Panc1 (cell line): Measurements from ENCODE around the gene SLC66A1. TPM values are rescaled to one million over a fixed set of nuclear protein-coding genes. Genes with fewer than 3 reads are reported as not detected.
"Not testable (repeated sequence)": the region's sequence is repeated elsewhere in the genome, so short reads cannot be mapped to it uniquely, and the experiment has no call there.

Experiments used
- ATAC-seq: fragments of 200-7000 bp; cut with Tn5 transposase; 2 replicates; pipeline ENCODE4 v1.9.1; 2020; ENCODE audit warnings: mild to moderate bottlenecking, moderate library complexity
- BruUV-seq: library from RNA; stranded (reverse); fragments of 400-500 nt; replicated peaks from 2 replicates; lab custom pipeline; 2021; lab: Mats Ljungman, UMichigan
- CTCF ChIA-PET: fragments of 300-600 bp; sonication (Branson Sonifier 250); formaldehyde crosslinking; loops from one replicate; lab custom pipeline; 2022; ENCODE audit warnings: antibody characterized with exemption; lab: Charles Lee
- POLR2A ChIA-PET: fragments of 300-600 bp; sonication (Branson Sonifier 250); formaldehyde crosslinking; loops from one replicate; lab custom pipeline; 2022; ENCODE audit warnings: antibody characterized with exemption; lab: Charles Lee
- DNase-seq: peaks from one replicate; pipeline ENCODE4 v3.0.0-alpha.2; 2010; ENCODE audit warnings: low read depth, low spot score
- H3K27ac ChIP-seq: 2 replicates; pipeline ENCODE4 v1.5.1; 2011; ENCODE audit warnings: mild to moderate bottlenecking, low read length, inconsistent platforms
- H3K27me3 ChIP-seq: fragments of 200-500 bp; sonication (Bioruptor generic); 2 replicates; pipeline ENCODE4 v1.6.0; 2014; ENCODE audit warnings: low read length, inconsistent platforms; ENCODE audit not compliant: control insufficient read depth, insufficient read depth
- H3K36me3 ChIP-seq: fragments of 200-500 bp; sonication (Bioruptor generic); 2 replicates; pipeline ENCODE4 v1.5.1; 2014; ENCODE audit warnings: inconsistent platforms, mild to moderate bottlenecking, low read length, moderate library complexity; ENCODE audit not compliant: control insufficient read depth, insufficient read depth
- H3K4me1 ChIP-seq: 2 replicates; pipeline ENCODE4 v1.5.1; 2011; ENCODE audit warnings: inconsistent platforms, mild to moderate bottlenecking, low read length, moderate library complexity; ENCODE audit not compliant: control insufficient read depth, insufficient read depth
- H3K4me3 ChIP-seq, 2 experiments: 2 replicates each; pipeline ENCODE4 v1.5.1; 2011 to 2012; ENCODE audit warnings: low read depth in 2 of 2, low read length in 2 of 2, mild to moderate bottlenecking in 2 of 2, inconsistent platforms in 1 of 2, moderate library complexity in 1 of 2
- H3K9me3 ChIP-seq: fragments of 200-500 bp; sonication (Bioruptor generic); 2 replicates; pipeline ENCODE4 v1.5.1; 2014; ENCODE audit warnings: low read depth, mild to moderate bottlenecking, inconsistent platforms, low read length, moderate library complexity; ENCODE audit not compliant: control insufficient read depth, insufficient read depth
- CTCF ChIP-seq: fragments of 450-650 bp; IDR thresholded peaks from 2 replicates; pipeline ENCODE4 v1.5.1; 2017; ENCODE audit warnings: mild to moderate bottlenecking
- POLR2AphosphoS5 ChIP-seq: IDR thresholded peaks from 2 replicates; pipeline ENCODE4 v1.6.1; 2012; ENCODE audit warnings: mild to moderate bottlenecking, low read depth, low read length, moderate library complexity
- REST ChIP-seq, 2 experiments: IDR thresholded peaks; 2 replicates each; pipeline ENCODE4 v1.6.1; 2011 to 2012; ENCODE audit warnings: low read depth in 2 of 2, control low read depth in 1 of 2, low read length in 1 of 2, mild to moderate bottlenecking in 1 of 2, moderate library complexity in 1 of 2; ENCODE audit not compliant: insufficient read depth in 1 of 2
- SIN3A ChIP-seq: IDR thresholded peaks from 2 replicates; pipeline ENCODE4 v1.6.1; 2012; ENCODE audit warnings: low read depth, mild to moderate bottlenecking, low read length, moderate library complexity, borderline replicate concordance; ENCODE audit not compliant: insufficient read depth
- TCF7L2 ChIP-seq: IDR thresholded peaks from 2 replicates; pipeline ENCODE4 v1.6.1; 2011; ENCODE audit warnings: mild to moderate bottlenecking, low read depth, low read length, inconsistent platforms
- in situ Hi-C: cut with HindIII; loops from 2 replicates; pipeline ENCODE4 v1.10.0; 2016; ENCODE audit warnings: low sequenced_read_pairs, low pct_unique_long_range_greater_than_20kb
- intact Hi-C: fragments of 100-400 bp; cut with micrococcal nuclease; formaldehyde crosslinking; loops from one replicate; pipeline ENCODE4 v1.10.0; 2022; ENCODE audit not compliant: unreplicated experiment
- total RNA-seq: library from RNA; stranded (reverse); gene quantifications from one replicate; pipeline ENCODE4 v1.2.1, GENCODE V29; 2021; ENCODE audit not compliant: unreplicated experiment

SLC66A1 gene
- total RNA-seq, 1 experiment from 2014 or later = 42.0 TPM

- no peak for ATAC-seq
- BruUV-seq = no TSS peak
- in situ Hi-C loops (no loop called here), intact Hi-C loops (no loop called here)
- TF ChIP-seq REST (IDR thresholded peaks at IDR 0.05; ENCODE audit: insufficient read depth in 1 of 2, low read depth in 2 of 2, low read length in 1 of 2) (no peak), TCF7L2 (no peak)
- Histone ChIP-seq H3K4me3 (peak overlapping the region; percentile 39 to 60), H3K9me3 (no peaks in the 10 kb centered on the region), H3K4me1 (peaks cover 5% of the 10 kb centered on the region; the same call in 1 of the 2 replicates), H3K27ac (peak overlapping the region; percentile 40; the same call in 1 of the 2 replicates), H3K36me3 (no peaks in the 10 kb centered on the region), H3K27me3 (no peaks in the 10 kb centered on the region)
- no peak for DNase-seq
- POLR2A ChIA-PET = no interaction called here
- CTCF ChIA-PET = no interaction called here
These were observed 22.9 kb upstream of the SLC66A1 start for GRCh38 chr1:19289244-19289643.

- H3K27ac ChIP-seq = no peak overlapping the region
- H3K4me1 ChIP-seq = no peaks in the 10 kb centered on the region
- in situ Hi-C loops = no loop called here
- CTCF ChIA-PET = no interaction called here
- H3K36me3 ChIP-seq = no peaks in the 10 kb centered on the region
- no peak for TF ChIP-seq POLR2AphosphoS5
- DNase-seq (no peak), ATAC-seq (no peak)
- intact Hi-C loops = no loop called here
- H3K9me3 ChIP-seq = no peaks in the 10 kb centered on the region
- BruUV-seq = no TSS peak
- H3K4me3 ChIP-seq = no peak overlapping the region
- POLR2A ChIA-PET = no interaction called here
- H3K27me3 ChIP-seq = no peaks in the 10 kb centered on the region
These were observed 17.5 kb upstream of the SLC66A1 start for GRCh38 chr1:19294638-19295037.

GRCh38 chr1:19300211-19300610 is 11.9 kb upstream of the SLC66A1 start:
- POLR2A ChIA-PET = no interaction called here
- intact Hi-C loops (no loop called here), in situ Hi-C loops (no loop called here)
- BruUV-seq = no TSS peak
- Histone ChIP-seq H3K4me3 (no peak overlapping the region), H3K4me1 (no peaks in the 10 kb centered on the region), H3K27me3 (no peaks in the 10 kb centered on the region), H3K36me3 (no peaks in the 10 kb centered on the region), H3K27ac (no peak overlapping the region), H3K9me3 (no peaks in the 10 kb centered on the region)
- TF ChIP-seq TCF7L2 (no peak), SIN3A (no peak), REST (IDR thresholded peaks at IDR 0.05; ENCODE audit: insufficient read depth in 1 of 2, low read depth in 2 of 2, low read length in 1 of 2) (no peak), POLR2AphosphoS5 (no peak), CTCF (no peak)
- ATAC-seq (0 out of 2 replicates have a peak, but pooled peaks have one; percentile 55), DNase-seq (no peak)
- CTCF ChIA-PET = no interaction called here

GRCh38 chr1:19304081-19304480 is 8.0 kb upstream of the SLC66A1 start:
- intact Hi-C loops, H3K27me3 ChIP-seq, BruUV-seq, H3K36me3 ChIP-seq, in situ Hi-C loops, H3K27ac ChIP-seq, POLR2A ChIA-PET, DNase-seq, H3K4me3 ChIP-seq, H3K9me3 ChIP-seq, ATAC-seq, H3K4me1 ChIP-seq: not testable (repeated sequence)
- CTCF ChIA-PET = interaction anchor here (0.7 kb wide), 1 partner anchor 8 kb away, joined by 3 read pairs; no protein-coding TSS in a partner anchor
